Glutamatergic neuron (in vitro differentiated cells): ENCODE results near the gene MTRFR. TPM values are rescaled to one million over a fixed set of nuclear protein-coding genes. Genes with fewer than 3 reads are reported as not detected.

Experiments used
- DNase-seq: peaks from one replicate; pipeline ENCODE4 v3.0.0; 2022
- H3K27ac Mint-ChIP-seq: one replicate; pipeline ENCODE4 v1.8.0; 2020; ENCODE audit warnings: mild to moderate bottlenecking, mixed read lengths, inconsistent platforms; ENCODE audit not compliant: unreplicated experiment
- H3K27me3 Mint-ChIP-seq: one replicate; pipeline ENCODE4 v1.8.0; 2020; ENCODE audit warnings: mild to moderate bottlenecking, moderate library complexity, mixed read lengths, inconsistent platforms; ENCODE audit not compliant: unreplicated experiment
- H3K36me3 Mint-ChIP-seq: one replicate; pipeline ENCODE4 v1.8.0; 2020; ENCODE audit warnings: mild to moderate bottlenecking, mixed read lengths, inconsistent platforms; ENCODE audit not compliant: unreplicated experiment
- H3K4me1 Mint-ChIP-seq: one replicate; pipeline ENCODE4 v1.8.0; 2020; ENCODE audit warnings: mild to moderate bottlenecking, low read depth, mixed read lengths, inconsistent platforms; ENCODE audit not compliant: unreplicated experiment
- H3K4me3 Mint-ChIP-seq: one replicate; pipeline ENCODE4 v1.8.0; 2020; ENCODE audit warnings: mild to moderate bottlenecking, mixed read lengths, inconsistent platforms; ENCODE audit not compliant: unreplicated experiment
- H3K9me3 Mint-ChIP-seq: one replicate; pipeline ENCODE4 v1.8.0; 2020; ENCODE audit warnings: mild to moderate bottlenecking, moderate library complexity, mixed read lengths, inconsistent platforms; ENCODE audit not compliant: unreplicated experiment
- CTCF ChIP-seq: fragments of 200-600 bp; sonication (generic); IDR thresholded peaks from one replicate; pipeline ENCODE4 v1.5.0; 2021; ENCODE audit not compliant: partially characterized antibody, unreplicated experiment
- total RNA-seq: library from RNA; stranded (reverse); fragmentation: NEBNext Ultra II Directional; extraction: Animal tissue kit (Norgen Biotek cat#: 25700); gene quantifications from one replicate; pipeline ENCODE4 v1.2.1, GENCODE V29; 2021; ENCODE audit not compliant: unreplicated experiment

The MTRFR gene
- total RNA-seq, 1 donor from 2014 or later = 11.1 TPM

DNA sequence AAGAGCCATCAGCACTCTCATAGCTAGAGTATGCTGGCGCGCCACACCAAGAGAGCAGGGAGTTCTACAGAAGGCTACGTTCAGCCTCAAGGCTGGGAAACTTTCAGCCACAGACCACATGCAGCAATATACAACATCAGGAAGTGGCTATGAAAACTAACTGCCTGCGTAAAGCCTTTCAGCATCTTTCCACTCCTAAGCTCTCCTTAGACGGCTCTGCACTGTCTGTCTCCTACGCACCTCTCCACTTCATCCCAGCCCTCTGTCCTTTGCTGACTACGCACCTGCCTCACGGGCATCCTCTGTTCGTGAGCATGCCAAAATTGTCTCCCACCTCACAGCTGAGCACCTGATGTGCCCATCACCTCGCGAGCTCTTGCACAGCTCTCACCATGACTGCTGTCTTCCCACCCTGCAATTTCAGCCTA, 10.0 kb upstream of the MTRFR start:
- Mint-ChIP-seq H3K36me3 (no peaks in the 10 kb centered on the region), H3K27ac (no peak overlapping the region)
- TF ChIP-seq CTCF = no peak

GRCh38 chr12:123225443-123225842, 7.8 kb upstream of the MTRFR start:
- Mint-ChIP-seq H3K27ac (no peak overlapping the region), H3K9me3 (peaks cover 1% of the 10 kb centered on the region), H3K4me3 (no peak overlapping the region), H3K27me3 (peaks cover 2% of the 10 kb centered on the region), H3K4me1 (peaks cover 1% of the 10 kb centered on the region), H3K36me3 (no peaks in the 10 kb centered on the region)
- no peak for TF ChIP-seq CTCF
- DNase-seq = no peak

More for the DNA sequence above, 10.0 kb upstream of the MTRFR start:
- Mint-ChIP-seq H3K4me3 (peak overlapping the region; percentile 21), H3K4me1 (no peaks in the 10 kb centered on the region), H3K9me3 (peaks cover 1% of the 10 kb centered on the region), H3K27me3 (no peaks in the 10 kb centered on the region)
- no peak for DNase-seq

DNA sequence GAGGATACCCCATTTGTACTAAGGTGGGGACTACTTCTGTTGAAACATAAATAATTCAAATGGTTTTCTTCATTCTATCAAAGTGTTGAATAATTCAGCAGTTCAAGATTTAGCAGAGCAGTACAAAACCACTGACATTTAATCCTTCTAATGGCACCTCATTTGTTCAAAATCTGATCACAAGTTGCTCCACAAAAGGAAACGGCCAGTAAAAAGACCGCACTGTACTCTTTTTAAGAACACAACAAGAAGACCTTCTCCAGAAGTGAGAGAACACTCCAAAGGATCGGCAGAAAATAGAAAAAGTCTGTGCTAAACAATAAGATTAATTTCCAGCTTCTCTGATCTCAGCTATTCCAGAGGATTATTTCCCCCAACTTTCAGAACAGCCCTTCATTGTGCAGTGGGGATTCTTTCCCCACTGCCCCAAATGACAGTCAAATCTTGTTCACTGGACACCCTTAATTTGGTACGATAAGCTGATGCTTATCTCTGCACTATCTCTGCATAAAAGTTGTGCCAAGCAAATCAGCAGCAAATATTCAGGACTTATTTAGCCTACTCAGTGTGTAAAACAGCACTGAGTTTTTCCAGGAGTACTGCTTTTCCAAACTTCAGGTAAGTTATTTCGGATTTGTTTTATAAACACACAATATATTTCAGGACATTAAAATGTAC, 5.5 kb upstream of the MTRFR start:
- no peak for TF ChIP-seq CTCF

GRCh38 chr12:123229051-123229450, 4.2 kb upstream of the MTRFR start:
- Mint-ChIP-seq H3K36me3 (no peaks in the 10 kb centered on the region), H3K4me3 (peak overlapping the region; percentile 68), H3K9me3 (peaks cover 5% of the 10 kb centered on the region), H3K27me3 (peaks cover 6% of the 10 kb centered on the region), H3K4me1 (peaks cover 5% of the 10 kb centered on the region), H3K27ac (no peak overlapping the region)
- TF ChIP-seq CTCF = no peak
- no peak for DNase-seq

More for the DNA sequence above, 5.5 kb upstream of the MTRFR start:
- H3K27me3 Mint-ChIP-seq = peaks cover 2% of the 10 kb centered on the region
- no peak for DNase-seq
- H3K9me3 Mint-ChIP-seq = peaks cover 5% of the 10 kb centered on the region
- peak overlapping the region; percentile 58 for H3K4me3 Mint-ChIP-seq
- H3K36me3 Mint-ChIP-seq = no peaks in the 10 kb centered on the region
- H3K27ac Mint-ChIP-seq = peak overlapping the region; percentile 67
- peaks cover 5% of the 10 kb centered on the region for H3K4me1 Mint-ChIP-seq

DNA sequence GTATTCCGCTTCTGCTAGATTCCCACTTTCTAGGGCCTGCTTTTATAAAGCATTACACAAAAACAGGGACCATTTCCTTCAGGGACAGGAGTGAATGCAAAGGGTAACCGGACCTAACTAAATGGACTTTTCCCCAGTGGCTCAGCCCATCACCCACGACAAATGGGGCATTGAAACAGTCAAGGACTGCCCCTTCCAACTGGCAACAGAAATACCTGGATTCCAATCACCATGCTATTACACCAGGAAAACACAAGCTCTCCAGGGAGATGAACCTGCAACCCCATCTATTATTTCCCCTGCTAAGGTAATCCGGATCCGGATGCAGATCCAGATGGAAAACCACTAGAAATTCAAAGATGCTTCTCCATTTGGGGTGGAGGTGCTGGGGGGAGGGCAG, 1.3 kb upstream of the MTRFR start:
- H3K27ac Mint-ChIP-seq = peak overlapping the region; percentile 93
- peaks cover 6% of the 10 kb centered on the region for H3K27me3 Mint-ChIP-seq
- no peaks in the 10 kb centered on the region for H3K36me3 Mint-ChIP-seq
- peaks cover 8% of the 10 kb centered on the region for H3K4me1 Mint-ChIP-seq
- DNase-seq = no peak
- H3K9me3 Mint-ChIP-seq = peaks cover 3% of the 10 kb centered on the region
- peak overlapping the region; percentile 98 for H3K4me3 Mint-ChIP-seq
- TF ChIP-seq CTCF = no peak
